ENCODE measurements around the gene ICE2.
A peak's percentile ranks its signal among the peaks of the same experiment; 100 is the strongest.
"Not testable (repeated sequence)": the region's sequence is repeated elsewhere in the genome, so short reads cannot be mapped to it uniquely, and the experiment has no call there.

ICE2 gene

GRCh38 chr15:60406513-60407414, 72.2 kb downstream of the ICE2 start:
- DNase-seq (ENCODE audit: low spot score): no peak

DNA sequence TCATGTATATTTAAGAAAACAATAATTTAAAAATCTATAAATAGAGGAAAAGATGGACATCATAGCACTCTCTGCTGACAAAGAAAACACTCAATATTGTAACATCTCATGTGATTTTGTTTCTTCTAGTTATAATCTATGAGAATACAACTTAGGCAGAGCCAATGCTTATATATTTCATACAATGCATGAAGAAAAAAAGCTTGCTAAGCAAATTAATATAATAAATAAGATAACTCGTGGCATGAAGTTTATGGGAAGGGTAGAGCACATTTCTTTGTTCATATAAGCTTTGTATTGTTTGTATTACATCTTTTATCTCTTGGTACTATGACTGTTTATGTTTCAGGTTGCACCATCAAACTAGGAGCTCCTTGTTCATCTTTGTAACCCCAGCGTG, 73.5 kb downstream of the ICE2 start:
- no peak for DNase-seq (ENCODE audit: low spot score)

- not testable (repeated sequence) for DNase-seq (ENCODE audit: low spot score)
Measured at GRCh38 chr15:60404351-60404750, 74.6 kb downstream of the ICE2 start.

GRCh38 chr15:60400944-60401343, 78.0 kb downstream of the ICE2 start:
- DNase-seq (ENCODE audit: low spot score): no peak

GRCh38 chr15:60399931-60400330, 79.0 kb downstream of the ICE2 start:
- no peak for DNase-seq (ENCODE audit: low spot score)

DNA sequence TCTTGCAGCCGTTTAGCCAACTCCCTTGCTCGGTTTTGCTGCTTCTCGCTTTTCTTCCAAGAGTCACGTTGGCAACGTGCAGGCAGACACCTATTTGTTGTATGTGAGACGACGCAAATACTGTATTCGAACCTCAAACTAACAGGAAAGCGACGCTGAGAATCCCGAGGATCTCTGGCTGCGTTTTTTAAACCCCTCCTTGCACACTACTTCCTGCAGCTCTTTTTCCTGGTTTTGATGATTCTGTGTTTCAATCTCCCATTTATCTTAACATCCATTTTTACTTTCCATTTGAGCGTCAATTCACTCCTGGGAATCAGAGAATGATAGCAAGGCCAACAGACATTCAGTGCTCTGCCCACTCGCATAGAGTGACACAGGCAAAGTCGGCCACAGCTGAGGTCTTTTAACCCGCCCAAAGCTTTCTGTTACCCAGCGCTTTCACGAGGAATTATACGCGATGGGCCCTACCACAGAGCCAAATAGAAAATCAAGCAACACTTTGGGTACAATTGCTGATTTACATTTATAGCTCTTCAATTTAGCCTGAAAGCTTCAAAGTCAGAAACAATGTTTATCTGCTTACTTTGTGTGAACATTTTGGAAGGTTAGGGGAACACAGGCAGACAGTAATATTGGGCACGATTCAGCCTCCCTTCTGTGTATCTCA, 79.6 kb downstream of the ICE2 start:
- DNase-seq (ENCODE audit: low spot score): no peak

DNA sequence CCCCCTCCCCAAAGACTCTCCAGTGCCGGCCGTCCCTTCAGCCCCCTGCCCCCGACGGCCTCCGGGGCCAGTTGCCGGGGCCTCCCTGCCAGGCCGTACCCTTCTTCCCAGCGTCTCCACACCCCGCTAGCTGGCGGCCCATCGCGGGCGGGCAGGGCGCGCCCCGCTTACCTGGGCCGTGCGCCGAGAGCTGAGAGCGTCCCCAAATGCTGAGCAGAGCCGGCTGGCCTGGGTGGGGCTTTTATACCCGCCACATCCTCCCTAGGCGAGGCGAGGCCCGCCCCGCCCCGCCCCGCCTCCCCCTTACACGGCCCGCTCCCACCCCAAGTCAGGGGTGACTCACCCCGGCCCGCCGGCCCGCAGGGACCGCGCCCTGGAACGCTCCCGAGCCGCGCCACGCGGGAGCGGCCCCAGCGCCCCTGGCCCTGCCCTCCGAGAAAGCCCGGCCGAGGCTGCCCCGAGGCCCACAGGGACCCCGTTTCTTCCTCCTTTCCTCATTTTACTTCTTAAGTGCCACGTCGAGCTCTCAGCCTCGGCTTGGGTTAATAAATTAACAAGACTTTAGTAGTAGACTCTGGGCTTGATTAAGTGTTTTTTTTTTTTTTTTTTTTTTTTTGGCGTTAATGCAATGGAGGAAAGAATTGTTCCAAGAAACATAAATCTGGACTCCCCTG, 81.0 kb downstream of the ICE2 start, which contains the start of gene ANXA2:
ANXA2 (minus strand) TSS at position 215 of the 674 bp plus-strand sequence. CDS start 11,911 bp downstream, outside the sequence.
- peak; percentile 79 for DNase-seq (ENCODE audit: low spot score)

DNA sequence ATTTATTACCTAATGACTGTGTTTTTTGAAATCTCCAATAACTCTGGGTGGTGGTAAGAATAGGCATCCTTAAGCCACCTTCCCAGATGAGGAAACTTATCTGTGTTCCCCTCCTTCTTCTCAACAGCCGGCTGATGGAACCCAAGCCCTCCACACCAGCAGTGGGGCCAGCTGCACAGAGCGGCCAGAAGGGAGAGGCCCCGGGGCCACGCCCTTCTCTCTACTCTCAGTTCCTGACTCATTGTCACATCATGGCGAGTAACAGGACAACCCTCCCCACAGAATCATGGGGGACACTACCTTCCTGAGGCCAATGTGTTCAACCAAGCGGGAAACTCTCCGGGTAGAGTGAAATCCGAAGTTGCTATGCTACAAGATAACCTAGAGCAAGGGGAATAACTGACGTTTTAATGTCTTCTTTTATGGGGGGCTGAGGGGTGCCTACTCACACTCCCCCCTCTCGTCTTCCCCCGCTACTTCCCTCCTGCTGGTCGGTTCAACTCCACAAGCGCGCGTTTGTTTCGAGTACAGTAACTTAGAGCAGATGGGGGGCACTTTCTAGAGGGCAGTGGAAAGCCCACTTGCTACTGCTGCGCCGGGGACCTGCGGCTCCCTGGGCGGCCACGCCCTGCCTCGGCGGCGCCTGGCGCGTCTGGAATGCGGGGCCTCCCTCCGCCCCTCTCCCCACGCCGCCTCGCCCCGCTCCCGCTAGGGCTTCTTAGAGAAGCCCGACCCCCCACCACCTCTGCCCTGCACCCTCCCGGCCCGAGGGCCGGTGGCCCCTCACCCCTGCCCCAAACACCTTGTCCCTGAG, 81.8 kb downstream of the ICE2 start:
- DNase-seq (ENCODE audit: low spot score): peak; percentile 70

DNA sequence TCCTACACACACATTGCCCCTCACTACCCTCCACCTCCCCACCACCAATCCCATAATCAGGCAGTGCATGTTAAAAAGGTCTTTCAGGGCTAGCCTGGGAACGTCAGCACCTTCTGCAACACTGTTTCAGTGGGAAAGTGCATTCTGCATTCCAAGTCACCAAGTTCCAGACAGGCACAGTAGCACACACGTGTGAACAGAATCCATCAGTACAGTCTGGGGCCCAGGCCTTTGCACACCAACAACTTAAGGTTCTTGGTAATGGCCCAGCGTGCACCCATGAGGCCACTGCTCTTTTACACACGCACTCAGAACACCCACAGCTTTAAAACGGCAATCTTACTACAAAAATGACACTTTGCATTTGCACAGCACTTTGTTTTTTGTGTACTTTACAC, 82.4 kb downstream of the ICE2 start:
- DNase-seq (ENCODE audit: low spot score): no peak

DNA sequence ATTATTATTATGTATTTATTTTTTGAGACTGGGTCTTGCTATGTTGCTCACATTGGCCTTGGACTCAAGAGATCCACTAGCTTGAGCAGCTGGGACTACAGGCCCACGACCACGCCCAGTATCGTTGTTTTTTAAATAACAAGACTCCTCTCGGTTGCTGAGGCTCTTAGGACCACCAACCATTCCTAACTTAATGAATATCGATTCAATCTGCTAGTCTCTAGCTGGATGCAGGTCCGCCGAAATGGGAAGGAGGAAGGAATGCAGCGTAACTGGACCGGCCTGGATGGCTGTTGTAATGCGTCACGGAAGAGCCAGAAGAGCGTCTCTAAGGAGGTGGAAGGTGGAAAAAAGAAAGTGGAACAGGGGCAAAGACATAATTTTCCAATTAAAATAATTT, 82.8 kb downstream of the ICE2 start:
- DNase-seq (ENCODE audit: low spot score): no peak

GRCh38 chr15:60395276-60396011, 83.5 kb downstream of the ICE2 start:
- DNase-seq (ENCODE audit: low spot score): no peak

GRCh38 chr15:60394689-60395097, 84.2 kb downstream of the ICE2 start:
- no peak for DNase-seq (ENCODE audit: low spot score)

GRCh38 chr15:60392986-60393790, 85.8 kb downstream of the ICE2 start:
- DNase-seq (ENCODE audit: low spot score): no peak

DNA sequence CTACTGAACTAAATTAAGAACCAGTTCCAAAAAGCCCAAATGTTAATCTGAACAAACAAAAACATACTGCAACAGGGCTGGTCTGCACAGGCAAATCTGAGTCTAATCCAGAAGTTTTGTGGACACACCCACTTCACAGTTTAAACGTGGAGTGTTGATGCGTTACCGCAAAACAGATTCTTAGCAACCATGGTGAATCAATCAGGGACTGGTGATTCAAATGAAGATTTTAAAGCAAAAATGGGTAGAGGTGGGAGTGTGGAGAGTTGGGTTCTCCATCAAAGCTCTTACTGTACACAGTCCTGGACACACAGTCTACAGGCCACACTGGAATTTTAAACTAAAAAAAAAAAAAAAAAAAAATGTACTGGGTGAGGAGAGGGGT, 86.3 kb downstream of the ICE2 start:
- DNase-seq (ENCODE audit: low spot score): peak; percentile 20

DNA sequence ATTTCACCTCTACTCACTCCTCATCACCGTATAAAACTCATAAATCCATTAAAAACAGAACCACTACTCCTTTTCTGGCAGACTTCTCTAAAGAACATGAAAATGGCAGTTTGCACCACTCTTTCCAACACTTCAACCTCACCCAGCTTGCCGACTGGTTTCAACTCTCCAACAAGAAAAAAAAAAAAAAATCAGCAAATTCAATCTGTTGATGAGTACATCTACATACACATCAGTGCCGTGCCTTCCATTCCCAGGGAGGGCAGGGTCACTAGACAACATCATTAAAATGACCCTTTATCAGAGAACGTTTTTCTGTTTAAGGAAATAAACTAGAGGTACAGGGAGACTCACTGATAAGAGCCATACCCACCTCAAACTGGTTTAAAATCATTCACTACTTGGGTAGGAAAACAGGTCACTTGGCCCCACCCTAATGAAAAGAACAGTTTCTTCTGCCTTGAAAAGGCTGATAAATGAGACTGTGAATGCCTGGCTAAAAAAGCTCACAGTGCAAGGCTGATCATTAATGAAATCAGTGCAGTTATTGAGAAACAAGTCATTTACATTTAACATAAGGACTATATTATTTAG, 87.1 kb downstream of the ICE2 start:
- no peak for DNase-seq (ENCODE audit: low spot score)

GRCh38 chr15:60390871-60391501, 88.0 kb downstream of the ICE2 start:
- no peak for DNase-seq (ENCODE audit: low spot score)

- DNase-seq (ENCODE audit: low spot score): no peak
Measured at GRCh38 chr15:60390231-60390630, 88.7 kb downstream of the ICE2 start.

DNA sequence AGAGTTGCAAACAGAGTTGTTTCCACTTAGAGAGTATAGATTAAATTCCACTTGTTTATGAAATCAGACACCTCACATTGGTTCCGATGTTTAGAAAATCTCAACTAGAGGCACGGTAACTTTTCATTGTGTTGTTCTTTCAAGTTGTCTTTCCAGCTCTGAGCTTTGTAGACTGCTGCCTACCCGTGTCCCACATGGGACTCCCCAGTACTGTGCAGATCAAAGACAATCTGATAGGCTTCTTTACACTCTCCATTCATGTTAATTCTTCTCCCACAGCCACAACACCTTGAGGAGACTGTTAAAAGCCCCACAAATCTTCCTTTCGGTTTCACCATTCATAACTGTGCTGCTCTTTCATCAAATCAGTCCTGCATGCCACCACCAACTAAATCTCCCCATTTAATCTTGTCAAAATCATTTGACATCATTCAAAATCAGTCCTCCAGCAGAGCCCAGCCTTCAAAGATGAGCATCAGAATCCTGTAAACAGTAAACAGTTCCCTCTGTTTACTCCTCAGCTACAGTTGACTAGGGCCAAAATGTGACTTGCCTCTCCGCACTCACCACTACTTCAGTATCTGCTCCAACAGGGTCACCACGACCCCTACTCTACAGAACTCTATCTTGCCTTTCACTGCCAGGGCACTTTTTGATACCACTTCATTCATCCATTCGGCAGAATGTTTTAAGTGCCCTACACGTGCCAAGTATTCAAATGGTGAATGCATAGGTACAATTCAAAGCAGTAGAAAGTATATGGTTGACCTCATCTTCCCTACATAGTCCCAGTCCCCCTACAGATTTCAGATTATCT, 89.5 kb downstream of the ICE2 start:
- DNase-seq (ENCODE audit: low spot score): no peak

DNA sequence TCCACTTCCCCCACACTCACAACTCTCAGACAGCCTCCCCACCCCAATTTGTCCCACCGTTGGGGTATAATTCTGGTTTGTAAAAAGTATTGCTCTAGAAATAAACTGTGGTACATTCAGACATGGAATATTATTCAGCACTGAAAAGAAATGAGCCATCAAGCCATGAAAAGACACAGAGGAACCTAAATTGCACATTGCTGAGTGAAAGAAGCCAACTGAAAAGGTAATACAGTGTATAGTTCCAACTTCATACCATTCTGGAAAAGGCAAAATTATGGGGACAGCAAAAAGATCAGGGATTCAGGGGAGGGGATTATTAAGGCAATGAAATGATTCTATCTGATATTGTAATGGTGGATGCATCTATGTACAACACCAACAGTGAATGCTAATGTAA, 91.6 kb downstream of the ICE2 start:
- no peak for DNase-seq (ENCODE audit: low spot score)

Measured in NAMALWA (cell line).